OCI-LY7 (cell line): ENCODE data around the gene JCAD. TPM values are rescaled to one million over a fixed set of nuclear protein-coding genes. Genes with fewer than 3 reads are reported as not detected.

Experiments
- BruUV-seq: library from RNA; stranded (reverse); fragments of 400-500 nt; replicated peaks from 2 replicates; lab custom pipeline; 2021; lab: Mats Ljungman, UMichigan
- CTCF ChIA-PET: fragments of 300-600 bp; sonication (Branson Sonifier 250); formaldehyde crosslinking; loops from one replicate; lab custom pipeline; 2022; ENCODE audit warnings: antibody characterized with exemption; ENCODE audit not compliant: unreplicated experiment; lab: Charles Lee
- POLR2A ChIA-PET: fragments of 300-600 bp; sonication (Branson Sonifier 250); formaldehyde crosslinking; loops from one replicate; lab custom pipeline; 2022; ENCODE audit warnings: antibody characterized with exemption; lab: Charles Lee
- DNase-seq: peaks from one replicate; pipeline ENCODE4 v3.0.0-alpha.2; 2015; ENCODE audit warnings: low spot score
- H2AFZ ChIP-seq: fragments of 200-600 bp; sonication (generic), shearing (Covaris generic); 2 replicates; pipeline ENCODE4 v1.6.1; 2014; ENCODE audit warnings: mild to moderate bottlenecking, antibody characterized with exemption, low read length, moderate library complexity
- H3K27ac ChIP-seq: fragments of 200-600 bp; sonication (generic); 2 replicates; pipeline ENCODE4 v1.5.1; 2014; ENCODE audit warnings: mixed run types, low read depth, mild to moderate bottlenecking, moderate library complexity, low read length, inconsistent platforms; ENCODE audit not compliant: poor library complexity, severe bottlenecking
- H3K36me3 ChIP-seq: fragments of 200-600 bp; sonication (generic); 2 replicates; pipeline ENCODE4 v1.6.1; 2014; ENCODE audit warnings: mild to moderate bottlenecking, antibody characterized with exemption, low read length, moderate library complexity, mixed read lengths; ENCODE audit not compliant: insufficient read depth
- H3K4me1 ChIP-seq: fragments of 200-600 bp; sonication (generic); 2 replicates; pipeline ENCODE4 v1.5.1; 2014; ENCODE audit warnings: mild to moderate bottlenecking, low read length; ENCODE audit not compliant: insufficient read depth, poor library complexity, severe bottlenecking
- H3K4me2 ChIP-seq: fragments of 200-600 bp; sonication (generic); 2 replicates; pipeline ENCODE4 v1.6.1; 2014; ENCODE audit warnings: mild to moderate bottlenecking, low read length
- H3K4me3 ChIP-seq: fragments of 200-600 bp; sonication (generic); 2 replicates; pipeline ENCODE4 v1.5.1; 2014; ENCODE audit warnings: mild to moderate bottlenecking, low read depth, low read length; ENCODE audit not compliant: poor library complexity, severe bottlenecking
- H3K79me2 ChIP-seq: fragments of 200-600 bp; sonication (generic); 2 replicates; pipeline ENCODE4 v1.6.1; 2016; ENCODE audit warnings: low read depth, mild to moderate bottlenecking, low read length, moderate library complexity, mixed read lengths; ENCODE audit not compliant: insufficient read depth
- H3K9me2 ChIP-seq: fragments of 200-600 bp; sonication (generic); 2 replicates; pipeline ENCODE4 v1.6.1; 2016; ENCODE audit warnings: mild to moderate bottlenecking, low read length, mixed read lengths; ENCODE audit not compliant: insufficient read depth
- H3K9me3 ChIP-seq: fragments of 200-600 bp; sonication (generic); 2 replicates; pipeline ENCODE4 v1.6.1; 2014; ENCODE audit warnings: mild to moderate bottlenecking, mixed run types, low read length, mixed read lengths
- H4K20me1 ChIP-seq: fragments of 200-600 bp; sonication (generic); 2 replicates; pipeline ENCODE4 v1.6.1; 2014; ENCODE audit warnings: mild to moderate bottlenecking, antibody characterized with exemption, low read length, moderate library complexity, mixed read lengths; ENCODE audit not compliant: insufficient read depth
- EZH2phosphoT487 ChIP-seq: fragments of 200-600 bp; sonication (generic); IDR thresholded peaks from 2 replicates; pipeline ENCODE4 v1.6.1; 2018; ENCODE audit warnings: low read depth, borderline replicate concordance, mild to moderate bottlenecking, mixed run types, antibody characterized with exemption, low read length, moderate library complexity, mixed read lengths
- intact Hi-C: fragments of 100-400 bp; cut with micrococcal nuclease; formaldehyde crosslinking; loops from one replicate; pipeline ENCODE4 v1.10.0; 2022; ENCODE audit not compliant: unreplicated experiment
- total RNA-seq, 2 experiments: library from RNA; depleted of rRNA in 1 of 2; stranded (reverse); fragments of >200 nt in 1 of 2; shearing (Covaris generic) in 1 of 2; gene quantifications; 2 replicates each; pipeline ENCODE4 v1.2.3, GENCODE V29; 2014 to 2022
- TF ChIP-seq, protein P1 (sequence below): fragments of 200-600 bp; sonication (generic); conservative IDR thresholded peaks from 2 replicates; pipeline ENCODE4 v1.5.1; 2014; ENCODE audit warnings: mild to moderate bottlenecking, antibody characterized with exemption, low read length, moderate library complexity, mixed read lengths

JCAD gene
- total RNA-seq, 2 experiments from 2014 or later, result not detected

DNA sequence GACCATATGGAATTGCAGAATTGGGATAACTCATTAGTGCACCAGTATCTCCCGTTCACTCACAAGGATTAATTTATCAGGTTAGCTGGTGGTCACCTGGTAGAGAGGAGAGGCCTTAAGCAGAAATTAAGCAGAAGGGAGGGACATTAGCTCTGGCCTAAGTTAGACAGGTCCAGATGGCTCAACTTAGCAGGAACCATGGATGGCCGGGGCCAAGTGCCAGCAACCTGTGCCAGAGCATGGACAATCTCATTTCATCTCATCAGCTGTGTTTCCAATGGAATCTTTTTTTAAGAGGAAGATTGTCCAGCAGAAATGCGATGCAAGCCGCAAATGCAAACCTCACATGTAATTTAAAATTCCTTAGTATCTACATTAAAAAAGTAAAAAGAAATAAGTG, 82.2 kb downstream of the JCAD start:
- no TSS peak for BruUV-seq
- ChIA-PET CTCF (no interaction called here), POLR2A (interaction anchor here (0.5 kb wide), 1 partner anchor 275 kb away, joined by 3 read pairs; no protein-coding TSS in a partner anchor)
- no peak overlapping the region for H3K4me2 ChIP-seq
- TF ChIP-seq, protein P1, sequence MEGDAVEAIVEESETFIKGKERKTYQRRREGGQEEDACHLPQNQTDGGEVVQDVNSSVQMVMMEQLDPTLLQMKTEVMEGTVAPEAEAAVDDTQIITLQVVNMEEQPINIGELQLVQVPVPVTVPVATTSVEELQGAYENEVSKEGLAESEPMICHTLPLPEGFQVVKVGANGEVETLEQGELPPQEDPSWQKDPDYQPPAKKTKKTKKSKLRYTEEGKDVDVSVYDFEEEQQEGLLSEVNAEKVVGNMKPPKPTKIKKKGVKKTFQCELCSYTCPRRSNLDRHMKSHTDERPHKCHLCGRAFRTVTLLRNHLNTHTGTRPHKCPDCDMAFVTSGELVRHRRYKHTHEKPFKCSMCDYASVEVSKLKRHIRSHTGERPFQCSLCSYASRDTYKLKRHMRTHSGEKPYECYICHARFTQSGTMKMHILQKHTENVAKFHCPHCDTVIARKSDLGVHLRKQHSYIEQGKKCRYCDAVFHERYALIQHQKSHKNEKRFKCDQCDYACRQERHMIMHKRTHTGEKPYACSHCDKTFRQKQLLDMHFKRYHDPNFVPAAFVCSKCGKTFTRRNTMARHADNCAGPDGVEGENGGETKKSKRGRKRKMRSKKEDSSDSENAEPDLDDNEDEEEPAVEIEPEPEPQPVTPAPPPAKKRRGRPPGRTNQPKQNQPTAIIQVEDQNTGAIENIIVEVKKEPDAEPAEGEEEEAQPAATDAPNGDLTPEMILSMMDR, result no peak
- TF ChIP-seq EZH2phosphoT487, result no peak
- H3K9me2 ChIP-seq, result no peaks in the 10 kb centered on the region
- H3K79me2 ChIP-seq, result no peaks in the 10 kb centered on the region
- no peak overlapping the region for H3K27ac ChIP-seq
- no peaks in the 10 kb centered on the region for H3K36me3 ChIP-seq
- H4K20me1 ChIP-seq, result no peaks in the 10 kb centered on the region
- no peak overlapping the region for H3K4me3 ChIP-seq
- intact Hi-C loops, result no loop called here
- DNase-seq, result no peak
- H3K4me1 ChIP-seq, result no peaks in the 10 kb centered on the region
- H3K9me3 ChIP-seq, result no peaks in the 10 kb centered on the region
- H2AFZ ChIP-seq, result no peak overlapping the region

DNA sequence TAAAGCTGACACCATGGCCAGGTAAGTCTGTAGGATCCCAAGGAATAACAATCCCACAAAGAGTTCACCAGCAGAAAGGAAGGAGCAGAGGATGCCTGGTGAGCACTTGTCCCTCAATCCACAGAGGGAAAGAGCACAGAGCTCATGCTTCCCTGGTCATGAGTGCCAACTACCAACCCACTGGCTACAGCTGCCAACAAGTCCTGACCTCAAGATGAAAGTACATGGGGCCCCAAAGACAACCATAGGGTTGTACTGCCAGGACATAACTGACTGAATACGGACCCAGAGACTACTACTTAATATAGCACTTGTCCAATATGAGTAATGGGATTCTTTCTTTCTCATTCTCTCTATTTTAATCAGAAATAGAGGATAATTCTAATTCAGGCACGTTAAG, 83.3 kb downstream of the JCAD start:
- CTCF ChIA-PET, result no interaction called here

DNA sequence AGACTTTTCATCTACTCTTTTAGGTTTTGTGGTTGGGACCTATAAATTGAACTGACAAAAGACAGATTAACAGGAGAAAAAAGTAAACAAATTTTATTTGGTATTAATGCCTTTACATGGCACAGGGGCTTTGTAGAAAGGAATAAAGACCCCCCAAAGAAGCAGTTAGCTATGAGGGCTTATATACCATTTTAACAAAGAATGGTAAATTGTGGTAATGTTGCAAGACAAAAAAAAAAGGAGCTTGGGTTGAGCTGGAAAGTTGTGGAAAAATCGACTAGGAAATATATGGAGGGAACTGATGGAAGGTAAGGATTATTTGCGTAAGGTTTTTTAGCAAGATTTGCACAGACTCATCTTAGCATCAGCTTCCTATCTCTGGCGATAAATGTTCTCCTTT, 84.6 kb downstream of the JCAD start:
- ChIA-PET POLR2A (no interaction called here), CTCF (no interaction called here)
- H3K9me2 ChIP-seq, result no peaks in the 10 kb centered on the region
- no peak overlapping the region for H3K27ac ChIP-seq
- H3K4me2 ChIP-seq, result no peak overlapping the region
- TF ChIP-seq, protein P1, result no peak
- TF ChIP-seq EZH2phosphoT487, result no peak
- no peaks in the 10 kb centered on the region for H3K9me3 ChIP-seq
- no TSS peak for BruUV-seq
- H4K20me1 ChIP-seq, result no peaks in the 10 kb centered on the region
- intact Hi-C loops, result no loop called here
- no peak for DNase-seq
- no peak overlapping the region for H3K4me3 ChIP-seq
- no peaks in the 10 kb centered on the region for H3K36me3 ChIP-seq
- H2AFZ ChIP-seq, result no peak overlapping the region
- H3K79me2 ChIP-seq, result no peaks in the 10 kb centered on the region
- no peaks in the 10 kb centered on the region for H3K4me1 ChIP-seq

More for the DNA sequence above, 83.3 kb downstream of the JCAD start:
- no peaks in the 10 kb centered on the region for H3K4me1 ChIP-seq
- no peaks in the 10 kb centered on the region for H3K9me2 ChIP-seq
- BruUV-seq, result no TSS peak
- H3K4me2 ChIP-seq, result no peak overlapping the region
- TF ChIP-seq EZH2phosphoT487, result no peak
- TF ChIP-seq, protein P1, result no peak
- H4K20me1 ChIP-seq, result no peaks in the 10 kb centered on the region
- no peak overlapping the region for H3K4me3 ChIP-seq
- POLR2A ChIA-PET, result no interaction called here
- H2AFZ ChIP-seq, result no peak overlapping the region
- DNase-seq, result no peak
- H3K36me3 ChIP-seq, result no peaks in the 10 kb centered on the region
- no peaks in the 10 kb centered on the region for H3K9me3 ChIP-seq
- intact Hi-C loops, result no loop called here
- H3K27ac ChIP-seq, result no peak overlapping the region
- H3K79me2 ChIP-seq, result no peaks in the 10 kb centered on the region
